HTERT RPE-1 (cell line): ENCODE results near the gene CDH18.

Experiments used
- in situ Hi-C: fragments of 300-500 bp; cut with MboI; formaldehyde crosslinking; loops from 4 replicates; pipeline ENCODE4 v1.14.3; 2020; ENCODE audit warnings: low sequenced_read_pairs

The CDH18 gene

GRCh38 chr5:19751326-19751725 lies 236.7 kb downstream of the CDH18 start:
- in situ Hi-C loops: no loop called here

DNA sequence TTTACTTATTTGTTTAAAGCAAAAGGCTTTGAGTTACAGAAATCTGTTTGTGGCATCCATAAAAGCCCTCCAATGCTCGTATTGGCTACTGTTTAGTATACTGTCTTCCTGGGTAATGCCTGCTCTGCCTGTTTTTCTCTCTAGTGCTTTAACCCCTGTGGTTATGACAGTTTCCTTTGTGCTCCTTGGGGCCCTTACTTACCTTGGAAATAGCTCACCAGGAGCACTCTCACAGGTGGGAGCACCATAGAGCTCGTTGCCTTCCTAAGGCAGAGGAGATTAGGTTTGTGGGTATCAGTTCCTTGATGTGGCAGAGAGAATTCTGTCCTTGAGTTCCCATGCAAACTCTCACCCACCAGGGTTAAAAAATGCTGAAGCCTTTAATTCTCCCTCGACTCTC lies 242.8 kb downstream of the CDH18 start:
- in situ Hi-C loops: no loop called here

- in situ Hi-C loops: no loop called here
Observed at GRCh38 chr5:19739671-19740070, 248.3 kb downstream of the CDH18 start.

- in situ Hi-C loops: no loop called here
Observed at GRCh38 chr5:19734776-19735175, 253.2 kb downstream of the CDH18 start.

GRCh38 chr5:19733612-19734495 lies 254.1 kb downstream of the CDH18 start:
- in situ Hi-C loops: no loop called here

GRCh38 chr5:19728571-19728970 lies 259.4 kb downstream of the CDH18 start:
- in situ Hi-C loops: no loop called here

GRCh38 chr5:19719109-19719508 lies 268.9 kb downstream of the CDH18 start:
- in situ Hi-C loops: no loop called here

DNA sequence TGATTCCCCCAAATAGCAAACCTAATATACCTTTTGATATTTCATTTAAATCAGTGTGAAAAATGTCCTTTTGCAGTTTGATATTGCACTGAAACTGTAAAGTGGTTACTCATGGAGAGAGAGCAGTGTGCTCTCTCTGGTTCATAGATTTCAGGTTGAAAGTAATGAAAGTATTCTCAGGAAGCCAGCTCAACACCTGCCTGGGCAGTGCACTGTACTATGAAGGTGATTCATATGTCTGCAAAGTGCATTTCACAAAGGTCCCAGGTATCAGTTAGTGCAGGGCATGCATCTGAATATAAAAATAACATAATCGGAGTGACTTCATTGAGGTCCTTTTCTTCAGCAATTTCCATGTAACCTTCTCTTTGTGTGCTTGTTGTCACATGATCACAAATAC lies 274.3 kb downstream of the CDH18 start:
- in situ Hi-C loops: no loop called here

GRCh38 chr5:19709403-19709802 lies 278.6 kb downstream of the CDH18 start:
- in situ Hi-C loops: no loop called here

GRCh38 chr5:19706776-19707175 lies 281.2 kb downstream of the CDH18 start:
- in situ Hi-C loops: no loop called here

GRCh38 chr5:19701731-19702130 lies 286.3 kb downstream of the CDH18 start:
- in situ Hi-C loops: no loop called here

- in situ Hi-C loops: no loop called here
Observed at GRCh38 chr5:19694949-19695611, 292.9 kb downstream of the CDH18 start.

DNA sequence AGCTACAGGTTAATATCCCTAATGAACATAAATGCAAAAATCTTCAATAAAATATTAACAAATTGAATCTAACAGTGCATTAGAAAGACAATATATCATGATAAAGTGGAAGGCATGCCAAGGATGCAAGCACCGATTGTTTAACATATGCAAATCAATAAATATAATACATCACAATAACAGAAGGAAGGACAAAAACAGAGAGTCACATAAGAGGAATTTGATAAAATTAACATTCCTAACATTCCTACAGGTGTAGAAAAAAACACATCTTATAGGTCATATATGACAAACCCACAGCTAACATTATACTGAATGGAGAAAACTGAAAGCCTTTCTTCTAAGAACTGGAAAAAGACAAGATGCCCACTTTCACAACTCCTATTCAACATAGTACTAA lies 297.0 kb downstream of the CDH18 start:
- in situ Hi-C loops: no loop called here

- in situ Hi-C loops: no loop called here
Observed at GRCh38 chr5:19685473-19685872, 302.5 kb downstream of the CDH18 start.

DNA sequence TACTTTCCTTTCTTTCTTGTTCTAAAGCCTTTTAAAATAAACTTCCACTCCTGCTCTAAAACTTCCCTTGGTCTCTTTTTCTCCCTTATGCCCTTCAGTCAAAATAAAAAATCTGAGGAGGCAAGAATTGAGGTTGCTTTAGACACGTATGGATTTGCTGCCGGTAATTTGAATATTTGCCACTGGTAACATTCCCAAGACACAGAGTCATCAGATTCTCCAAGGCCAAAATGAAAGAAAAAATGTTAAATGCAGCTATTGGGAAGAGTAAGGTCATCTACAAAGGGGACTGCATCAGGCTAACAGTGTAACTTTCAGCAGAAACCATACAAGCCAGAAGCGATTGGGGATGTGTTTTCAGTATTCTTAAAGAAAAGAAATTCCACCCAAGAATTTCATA lies 311.1 kb downstream of the CDH18 start:
- in situ Hi-C loops: no loop called here

DNA sequence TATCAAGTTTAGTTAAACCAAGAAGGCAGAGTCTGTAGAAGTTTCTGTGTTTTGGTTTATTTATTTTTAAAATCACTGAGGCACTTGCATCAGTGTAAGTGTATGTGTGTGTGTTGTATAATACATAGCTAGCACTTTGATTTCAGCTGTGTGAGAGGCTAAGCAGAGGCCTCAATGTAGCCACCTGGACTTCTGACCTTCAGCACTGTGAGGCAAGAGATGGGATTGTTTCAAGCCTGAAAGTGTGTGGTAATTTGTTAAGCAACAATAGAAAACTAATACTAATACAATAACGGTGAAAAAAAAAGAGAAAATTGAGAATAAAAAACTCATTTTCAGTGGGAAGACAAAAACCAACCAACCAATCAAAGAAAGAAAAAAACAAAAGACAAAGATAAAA lies 327.3 kb downstream of the CDH18 start:
- in situ Hi-C loops: no loop called here

DNA sequence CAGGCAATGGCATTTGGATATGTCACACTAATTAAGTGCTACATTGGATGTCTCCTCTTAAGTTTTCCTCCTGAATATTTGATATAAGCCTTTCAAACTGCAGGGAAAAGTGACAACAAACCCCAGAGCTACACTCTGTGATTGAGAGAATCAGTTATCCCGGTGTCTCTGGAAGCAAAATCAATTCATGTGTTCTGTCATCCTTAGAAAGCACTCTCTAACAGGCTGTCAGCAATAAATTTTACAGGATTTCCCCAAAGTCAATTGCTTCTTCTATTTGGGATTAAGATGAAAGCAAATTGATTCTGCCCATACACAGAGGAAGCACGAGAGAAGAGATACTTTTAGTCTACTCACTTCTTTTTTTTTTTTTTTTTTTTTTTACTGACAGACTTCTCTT lies 332.4 kb downstream of the CDH18 start:
- in situ Hi-C loops: no loop called here

- in situ Hi-C loops: no loop called here
Observed at GRCh38 chr5:19638461-19638860, 349.5 kb downstream of the CDH18 start.

DNA sequence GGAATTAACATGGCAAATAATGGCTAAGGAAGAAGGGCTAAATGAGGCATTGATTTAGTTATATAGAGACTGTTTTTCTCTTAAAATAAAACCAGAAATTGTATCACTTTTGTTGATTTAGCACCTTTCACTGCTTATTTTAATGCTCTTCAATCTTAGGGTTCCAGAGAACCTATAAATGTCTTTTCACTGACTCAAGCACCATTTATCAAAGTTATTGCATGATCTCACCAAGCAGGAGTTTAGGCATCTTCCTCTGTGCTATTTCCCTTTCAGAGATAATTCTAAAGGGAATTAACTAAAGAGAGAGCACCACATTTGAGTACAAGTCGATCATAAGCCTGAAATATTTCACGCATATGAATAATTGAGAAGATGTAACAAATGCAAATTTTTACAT lies 357.1 kb downstream of the CDH18 start:
- in situ Hi-C loops: no loop called here

GRCh38 chr5:19626211-19626610 lies 361.8 kb downstream of the CDH18 start:
- in situ Hi-C loops: no loop called here

GRCh38 chr5:19625562-19625961 lies 362.4 kb downstream of the CDH18 start:
- in situ Hi-C loops: no loop called here

GRCh38 chr5:19619571-19619970 lies 368.4 kb downstream of the CDH18 start:
- in situ Hi-C loops: no loop called here
